HepG2 (cell line): ENCODE results near the gene TCF12. TPM values are rescaled to one million over a fixed set of nuclear protein-coding genes. Genes with fewer than 3 reads are reported as not detected.

ENCODE experiments used
- ATAC-seq: fragments of 200-7000 bp; cut with Tn5 transposase; 3 replicates; pipeline ENCODE4 v1.9.1; 2020; ENCODE audit warnings: mild to moderate bottlenecking, moderate library complexity
- BruUV-seq: library from RNA; stranded (reverse); fragments of 400-500 nt; replicated peaks from 2 replicates; lab custom pipeline; 2021; lab: Mats Ljungman, UMichigan
- CTCF ChIA-PET: fragments of 300-600 bp; formaldehyde crosslinking; extraction: SDS; loops from one replicate; lab custom pipeline; 2021; ENCODE audit warnings: low total read pairs, inconsistent platforms, low intra/inter-chr PET ratio; lab: Yijun Ruan, JAX
- POLR2A ChIA-PET: fragments of 350-600 bp; sonication (Branson Sonifier 250); formaldehyde crosslinking; loops from one replicate; lab custom pipeline; 2020; ENCODE audit warnings: antibody characterized with exemption, inconsistent platforms; lab: Yijun Ruan, JAX
- DNase-seq: peaks from one replicate; pipeline ENCODE4 v3.0.0-alpha.2; 2015; ENCODE audit warnings: low spot score
- FAIRE-seq: peaks from 3 replicates; lab custom pipeline; 2011; peaks lifted over from hg19 to GRCh38; lab: Jason Lieb, UNC
- H2AFZ ChIP-seq: one replicate; pipeline ENCODE4 v1.6.1; 2011; ENCODE audit warnings: low read length, inconsistent platforms
- H3K27ac ChIP-seq: fragments of 300-600 bp; 3 replicates; pipeline ENCODE4 v1.8.0; 2011; ENCODE audit warnings: mixed run types, mild to moderate bottlenecking, mixed read lengths, low read length, inconsistent platforms; ENCODE audit not compliant: insufficient read depth; ENCODE audit errors: extremely low read length
- H3K27me3 ChIP-seq, 2 experiments: fragments of 200-600 bp in 1 of 2; 2 replicates in 1 of 2; 3 replicates in 1 of 2; pipeline versions ENCODE4 v1.6.0 to v1.8.0; 2011; ENCODE audit warnings: low read length in 2 of 2, mild to moderate bottlenecking in 2 of 2, moderate library complexity in 2 of 2, inconsistent platforms in 1 of 2; ENCODE audit not compliant: insufficient read depth in 2 of 2, control insufficient read depth in 1 of 2
- H3K36me3 ChIP-seq, 2 experiments: fragments of 200-600 bp in 1 of 2; replicated peaks in 1 of 2; 2 replicates in 1 of 2; 3 replicates in 1 of 2; pipeline versions ENCODE4 v1.5.1 to v1.8.0; 2011; ENCODE audit warnings: low read length in 2 of 2, inconsistent platforms in 1 of 2; ENCODE audit not compliant: insufficient read depth in 2 of 2, control insufficient read depth in 1 of 2
- H3K4me1 ChIP-seq: 2 replicates; pipeline ENCODE4 v1.5.1; 2012; ENCODE audit warnings: low read length, inconsistent platforms; ENCODE audit not compliant: insufficient read depth
- H3K4me2 ChIP-seq: 2 replicates; pipeline ENCODE4 v1.6.0; 2011; ENCODE audit warnings: low read depth, low read length, inconsistent platforms
- H3K4me3 ChIP-seq, 3 experiments: fragments of 200-600 bp in 1 of 3; sonication (generic), shearing (Covaris generic) in 1 of 3; replicated peaks in 1 of 3; 2 replicates each; pipeline ENCODE4 v1.5.1; 2011 to 2016; ENCODE audit warnings: low read length in 3 of 3, inconsistent platforms in 2 of 3, low read depth in 2 of 3, mild to moderate bottlenecking in 2 of 3, control low read depth in 1 of 3, mixed read lengths in 1 of 3; ENCODE audit not compliant: insufficient read depth in 1 of 3
- H3K79me2 ChIP-seq: one replicate; pipeline ENCODE4 v1.6.1; 2011; ENCODE audit warnings: low read length, inconsistent platforms; ENCODE audit not compliant: insufficient read depth
- H3K9ac ChIP-seq: 2 replicates; pipeline ENCODE4 v1.6.0; 2011; ENCODE audit warnings: mild to moderate bottlenecking, low read depth, low read length, inconsistent platforms; ENCODE audit not compliant: insufficient read depth
- H3K9me3 ChIP-seq: 2 replicates; pipeline ENCODE4 v1.5.1; 2012; ENCODE audit warnings: mild to moderate bottlenecking, low read length
- H4K20me1 ChIP-seq: 2 replicates; pipeline ENCODE4 v1.6.0; 2011; ENCODE audit warnings: inconsistent platforms, mild to moderate bottlenecking, low read length, moderate library complexity; ENCODE audit not compliant: insufficient read depth
- CREB1 ChIP-seq, 2 experiments: fragments of 450-650 bp in 1 of 2; IDR thresholded peaks; 2 replicates each; pipeline ENCODE4 v1.6.1; 2016 to 2017; ENCODE audit warnings: control low read depth in 1 of 2, mild to moderate bottlenecking in 1 of 2, missing compliant biosample characterization in 1 of 2, missing genetic modification characterization in 1 of 2
- CSRNP2 ChIP-seq: sonication (generic); formaldehyde crosslinking; conservative IDR thresholded peaks from 2 replicates; pipeline ENCODE4 v1.8.0; 2022; ENCODE audit warnings: low read depth, missing genetic modification reagents
- FOXO1 ChIP-seq: sonication (generic); formaldehyde crosslinking; IDR thresholded peaks from 2 replicates; pipeline ENCODE4 v1.4.0; 2020; ENCODE audit warnings: missing genetic modification reagents
- GLMP ChIP-seq: sonication (generic); formaldehyde crosslinking; IDR thresholded peaks from 2 replicates; pipeline ENCODE4 v1.9.0; 2021; ENCODE audit warnings: missing genetic modification reagents, mild to moderate bottlenecking, borderline replicate concordance
- HNF1B ChIP-seq: sonication (generic); formaldehyde crosslinking; IDR thresholded peaks from 2 replicates; pipeline ENCODE4 v1.5.1; 2020; ENCODE audit warnings: mild to moderate bottlenecking, moderate library complexity, missing genetic modification reagents
- MIER2 ChIP-seq: IDR thresholded peaks from 2 replicates; pipeline ENCODE4 v1.6.1; 2016; ENCODE audit warnings: missing biosample characterization, missing genetic modification reagents
- RBM22 ChIP-seq: fragments of 200-400 bp; formaldehyde crosslinking; optimal IDR thresholded peaks from 2 replicates; pipeline ENCODE3; 2017; ENCODE audit warnings: mild to moderate bottlenecking, low read length, moderate library complexity
- TEAD2 ChIP-seq: sonication (generic); formaldehyde crosslinking; IDR thresholded peaks from 2 replicates; pipeline ENCODE4 v1.9.0; 2021; ENCODE audit warnings: missing genetic modification reagents
- YEATS4 ChIP-seq: sonication (generic); formaldehyde crosslinking; IDR thresholded peaks from 2 replicates; pipeline ENCODE4 v1.4.0; 2020; ENCODE audit warnings: missing genetic modification reagents, borderline replicate concordance
- ZNF136 ChIP-seq: sonication (generic); formaldehyde crosslinking; IDR thresholded peaks from 2 replicates; pipeline ENCODE4 v1.8.1; 2022; ENCODE audit warnings: low read depth, mild to moderate bottlenecking, moderate library complexity, missing genetic modification reagents
- ZNF558 ChIP-seq: sonication (generic); formaldehyde crosslinking; IDR thresholded peaks from 2 replicates; pipeline ENCODE4 v1.9.0; 2022; ENCODE audit warnings: mild to moderate bottlenecking, missing genetic modification reagents, borderline replicate concordance
- ZNF709 ChIP-seq: sonication (generic); formaldehyde crosslinking; IDR thresholded peaks from 2 replicates; pipeline ENCODE4 v1.5.0; 2020; ENCODE audit warnings: mild to moderate bottlenecking, missing genetic modification reagents
- ZNF879 ChIP-seq: sonication (generic); formaldehyde crosslinking; IDR thresholded peaks from 2 replicates; pipeline ENCODE4 v1.8.1; 2023; ENCODE audit warnings: missing genetic modification reagents
- WGBS: methylation state at CpG from one replicate; pipeline ENCODE4 v1.1.6; 2017; ENCODE audit warnings: low lambda C conversion rate; 5-methylcytosine and 5-hydroxymethylcytosine counted together
- in situ Hi-C: cut with HindIII; loops from 2 replicates; pipeline ENCODE4 v1.10.0; 2017; ENCODE audit warnings: low pct_unique_long_range_greater_than_20kb; ENCODE audit not compliant: extremely low pct_ligation_motif_present
- intact Hi-C: fragments of 100-400 bp; cut with micrococcal nuclease; formaldehyde crosslinking; loops from one replicate; pipeline ENCODE4 v1.10.0; 2022; ENCODE audit not compliant: unreplicated experiment
- polyA plus RNA-seq, 8 experiments: library from polyadenylated mRNA; depleted of rRNA in 3 of 8; stranded (reverse) in 7 of 8; unstranded in 1 of 8; fragments of >200 nt; fragmentation: Illumina TruSeq in 4 of 8; extraction: Trizol in 4 of 8; gene quantifications; 2 replicates each; pipeline versions ENCODE4 v1.2.1 to v1.2.3, GENCODE V29; 2011 to 2016; ENCODE audit warnings: low read depth in 4 of 8, missing spikeins in 1 of 8, mixed read lengths in 1 of 8; ENCODE audit not compliant: insufficient read depth in 1 of 8
- total RNA-seq, 5 experiments: library from RNA; depleted of rRNA; stranded (reverse); fragments of >200 nt; fragmentation: Illumina TruSeq; extraction: Trizol; gene quantifications; 2 replicates each; pipeline ENCODE4 v1.2.3, GENCODE V29; 2016; ENCODE audit warnings: low read depth in 1 of 5

TCF12 gene
- total and polyA plus RNA-seq, 2 of the 13 experiments (the other 11 are each of a cell fraction or from before 2014, with no cell fraction given) = 48.6 to 51.1 TPM

GRCh38 chr15:57298204-57298603 is 379.8 kb downstream of the TCF12 start (continued):
- TF ChIP-seq TEAD2 = no peak
- TF ChIP-seq GLMP = no peak

GRCh38 chr15:57298843-57299550 is 380.6 kb downstream of the TCF12 start:
- 91% methylated on average over 12 of the region's 14 CpGs for WGBS
- Histone ChIP-seq H3K27ac (no peak overlapping the region), H3K36me3 (no peaks in the 10 kb centered on the region), H3K4me2 (no peak overlapping the region), H3K79me2 (no peaks in the 10 kb centered on the region), H3K4me3 (no peak overlapping the region), H3K4me1 (peaks cover 9% of the 10 kb centered on the region), H2AFZ (no peak overlapping the region), H4K20me1 (no peaks in the 10 kb centered on the region), H3K9me3 (no peaks in the 10 kb centered on the region), H3K9ac (no peak overlapping the region), H3K27me3 (no peaks in the 10 kb centered on the region)
- FAIRE-seq = no peak
- intact Hi-C loops = no loop called here
- POLR2A ChIA-PET = no interaction called here
- no peak for DNase-seq
- ATAC-seq = no peak
- in situ Hi-C loops = no loop called here
- no TSS peak for BruUV-seq
- CTCF ChIA-PET = no interaction called here
- no peak for TF ChIP-seq CREB1 (IDR thresholded peaks at IDR 0.05)
- TF ChIP-seq CREB1 (CRISPR knock-in tag; IDR thresholded peaks at IDR 0.05) = no peak
- no peak for TF ChIP-seq FOXO1
- TF ChIP-seq ZNF879 (CRISPR knock-in tag) = no peak
- TF ChIP-seq ZNF136 (CRISPR knock-in tag) = no peak
- TF ChIP-seq HNF1B (CRISPR knock-in tag) = no peak
- no peak for TF ChIP-seq CSRNP2 (CRISPR knock-in tag)
- TF ChIP-seq ZNF709 = no peak
- no peak for TF ChIP-seq ZNF558
- TF ChIP-seq YEATS4 (CRISPR knock-in tag) = no peak
- no peak for TF ChIP-seq MIER2 (CRISPR knock-in tag)
- TF ChIP-seq RBM22 = no peak
